GM21786 (cell line): Measurements from ENCODE around the gene LRP1B.
"Not testable (repeated sequence)": the region's sequence is repeated elsewhere in the genome, so short reads cannot be mapped to it uniquely, and the experiment has no call there.

Experiments
- ATAC-seq: cut with Tn5 transposase; IDR thresholded peaks from one replicate; pipeline ENCODE4 v1.9.1; 2021; ENCODE audit not compliant: unreplicated experiment

Gene LRP1B

DNA sequence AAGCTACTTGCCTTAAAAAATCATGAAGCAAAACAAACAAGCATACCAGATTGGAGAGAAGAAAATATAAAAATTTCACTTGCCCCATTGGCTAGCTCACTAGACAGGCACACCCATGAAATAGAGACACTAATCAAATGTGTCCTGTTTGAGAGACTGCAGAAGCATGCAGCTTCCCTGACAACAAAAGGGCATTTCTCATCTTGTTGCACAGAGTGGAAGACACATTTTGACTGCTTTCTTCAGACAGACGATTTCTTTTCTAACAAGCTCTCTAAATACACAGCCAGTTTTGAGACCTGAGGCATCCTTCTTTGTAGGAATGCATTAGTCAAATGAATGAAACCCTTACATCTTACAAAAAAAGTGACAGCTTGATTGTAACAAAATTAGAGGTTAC is 1792.0 kb downstream of the LRP1B start:
- ATAC-seq = no peak

DNA sequence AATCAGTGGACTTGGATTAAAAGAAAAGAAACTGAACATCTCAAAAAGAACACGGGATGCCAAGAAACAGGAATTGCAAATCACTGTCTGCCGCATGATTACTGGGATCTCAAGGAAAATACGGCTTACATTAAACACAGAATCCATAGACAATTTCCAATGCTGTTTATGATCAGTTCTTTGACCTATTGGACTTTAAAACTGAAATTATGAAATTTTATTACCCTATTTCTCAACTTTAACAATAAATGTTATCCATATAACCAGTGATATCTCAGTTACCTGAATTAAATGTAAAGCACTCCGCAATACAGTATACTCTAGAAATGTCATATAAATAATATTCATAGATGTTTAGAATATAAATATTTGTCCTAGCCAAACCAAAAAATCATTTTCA is 1793.8 kb downstream of the LRP1B start:
- no peak for ATAC-seq

DNA sequence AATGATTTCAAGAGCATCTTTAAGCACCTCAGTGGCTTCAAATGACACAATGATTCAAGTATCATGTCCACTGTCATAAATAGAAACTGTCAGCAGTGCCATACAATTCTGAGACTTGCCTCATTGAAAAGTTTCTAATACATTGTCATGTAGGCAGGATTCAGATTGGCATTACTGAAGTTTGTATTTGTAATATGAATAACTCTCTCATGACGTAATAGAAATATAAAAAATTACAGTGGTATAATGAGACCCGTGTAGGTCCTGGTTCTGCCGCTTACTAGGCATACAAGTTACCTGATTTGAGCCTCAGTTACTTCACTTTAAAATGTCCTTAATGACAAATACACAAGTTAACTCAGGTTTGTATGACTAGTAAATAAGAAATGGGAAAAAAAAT is 1814.5 kb downstream of the LRP1B start:
- no peak for ATAC-seq

DNA sequence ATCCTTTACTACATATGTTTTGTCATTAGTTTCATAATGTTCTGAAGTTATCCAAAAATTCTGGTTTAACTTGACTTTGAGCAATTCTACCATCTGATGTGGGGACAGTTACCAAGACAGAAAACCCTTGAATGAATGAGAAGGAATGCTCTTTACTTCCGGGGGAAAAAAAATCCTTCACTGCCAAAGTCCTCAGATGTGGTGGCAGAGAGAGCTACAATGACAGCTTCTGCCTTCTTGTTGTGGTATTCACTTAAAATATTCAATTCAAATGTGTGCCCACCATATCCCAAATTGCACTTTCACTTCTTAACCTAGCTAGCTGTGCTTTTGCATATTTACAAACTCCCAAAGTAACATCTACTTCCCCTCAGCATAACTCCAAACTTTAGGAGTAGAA is 1818.9 kb downstream of the LRP1B start:
- ATAC-seq = no peak

DNA sequence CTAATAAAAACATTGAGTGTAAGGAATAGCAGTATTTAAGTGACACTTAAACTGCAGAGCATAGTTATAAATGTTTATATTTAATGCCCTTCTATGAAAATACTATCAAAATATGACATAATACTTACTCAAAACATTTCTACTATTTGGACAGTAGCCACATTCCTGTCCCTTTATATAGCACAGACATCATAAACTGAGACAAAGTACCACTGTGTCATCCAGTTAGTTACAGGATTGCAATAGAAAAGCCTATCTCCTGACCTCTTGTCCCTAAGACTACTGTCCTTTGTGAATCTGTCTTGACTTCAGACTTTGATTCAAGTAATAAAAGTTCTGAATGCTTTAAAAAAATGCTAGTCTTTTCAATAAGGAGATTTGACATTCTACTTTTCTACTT is 1822.1 kb downstream of the LRP1B start:
- ATAC-seq = no peak

DNA sequence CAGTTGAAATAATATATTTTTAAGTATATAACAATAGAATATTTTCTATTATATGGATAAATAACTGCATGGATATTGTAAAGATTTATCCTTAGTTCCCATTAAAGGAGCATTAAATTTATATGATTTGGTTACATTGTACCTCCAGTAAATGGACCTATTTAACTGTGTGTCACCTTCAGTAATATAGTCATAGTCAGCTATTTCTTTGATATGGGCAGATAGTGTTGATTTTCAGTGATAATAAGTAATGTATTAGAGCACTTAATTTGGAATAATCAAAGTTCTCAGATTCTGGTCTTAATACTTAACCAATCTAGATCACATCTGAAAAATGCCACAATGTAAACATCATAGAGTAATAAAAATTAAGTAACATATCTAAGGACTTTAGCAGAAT is 1823.3 kb downstream of the LRP1B start:
- ATAC-seq = no peak

DNA sequence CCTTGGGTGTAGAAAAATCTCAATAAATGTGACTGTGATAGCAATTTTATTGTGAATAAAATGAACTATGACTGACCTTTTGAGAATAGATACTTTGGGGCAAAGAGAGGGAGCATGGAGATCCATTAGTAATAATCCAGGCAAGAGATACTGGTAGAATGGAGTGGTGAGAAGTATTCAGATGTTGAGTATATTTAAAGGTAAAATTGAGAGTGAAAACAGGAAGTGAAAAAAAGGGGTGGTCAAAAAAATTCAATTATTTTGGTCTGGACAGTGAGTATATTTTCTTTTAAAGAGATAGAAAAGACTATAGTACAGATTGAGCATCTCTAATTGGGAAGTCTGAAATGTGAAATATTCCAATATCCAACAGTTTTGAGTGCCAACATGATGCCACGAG is 1835.0 kb downstream of the LRP1B start:
- ATAC-seq = peak; percentile 64

DNA sequence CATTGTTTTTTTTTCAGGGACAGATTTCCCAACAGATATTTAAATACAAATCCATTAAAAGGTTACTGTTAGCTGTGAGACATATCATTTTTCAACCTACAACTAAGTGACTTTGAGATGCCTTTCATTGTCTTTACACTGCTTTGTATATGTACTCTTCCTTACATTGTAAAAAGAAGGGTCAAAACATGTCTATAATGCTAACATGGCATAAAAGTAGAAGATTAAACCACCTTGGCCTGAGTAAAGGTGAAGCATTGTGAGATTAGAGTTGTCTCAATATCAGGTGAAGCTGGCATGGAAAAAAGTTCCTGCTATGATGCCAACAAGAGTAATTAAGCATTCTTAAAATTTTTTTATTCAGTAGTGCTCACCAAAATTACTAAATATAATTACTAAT is 1842.1 kb downstream of the LRP1B start:
- no peak for ATAC-seq

DNA sequence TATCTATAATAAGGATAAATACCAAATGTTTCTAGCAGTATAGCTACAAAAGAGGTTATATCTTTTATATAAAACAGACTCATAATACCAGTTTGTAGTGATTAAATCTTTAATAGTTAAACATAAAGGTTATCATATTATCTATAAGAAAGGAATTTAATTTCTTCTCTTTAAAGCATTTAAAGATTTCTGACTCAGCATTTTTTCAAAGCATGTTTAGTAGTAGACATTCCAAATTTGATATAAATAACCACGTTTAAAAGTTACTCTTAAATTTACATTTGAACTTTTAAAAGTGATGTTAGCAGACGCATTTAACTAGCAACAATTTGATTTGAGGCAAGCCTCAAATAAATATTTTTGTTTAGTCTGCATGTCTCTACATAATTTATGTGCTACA is 1842.6 kb downstream of the LRP1B start:
- no peak for ATAC-seq

DNA sequence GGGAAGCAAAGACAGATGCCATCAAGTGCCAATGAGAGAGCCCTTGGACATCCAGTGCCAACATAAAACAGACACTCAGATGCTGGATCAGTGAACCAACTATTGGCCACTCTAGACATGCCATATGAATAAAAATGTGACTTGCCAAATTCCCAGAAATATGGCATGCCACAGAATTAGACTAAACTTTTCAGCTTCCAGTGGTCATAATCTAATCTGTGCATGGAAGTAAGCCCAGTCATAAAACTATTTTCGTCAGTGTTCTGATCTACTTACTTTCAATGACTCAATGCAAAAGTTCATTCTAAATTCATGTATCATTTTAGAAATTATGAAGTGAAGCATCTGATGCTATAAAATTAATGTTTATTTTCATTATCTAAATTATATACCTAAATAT is 1844.4 kb downstream of the LRP1B start:
- no peak for ATAC-seq

DNA sequence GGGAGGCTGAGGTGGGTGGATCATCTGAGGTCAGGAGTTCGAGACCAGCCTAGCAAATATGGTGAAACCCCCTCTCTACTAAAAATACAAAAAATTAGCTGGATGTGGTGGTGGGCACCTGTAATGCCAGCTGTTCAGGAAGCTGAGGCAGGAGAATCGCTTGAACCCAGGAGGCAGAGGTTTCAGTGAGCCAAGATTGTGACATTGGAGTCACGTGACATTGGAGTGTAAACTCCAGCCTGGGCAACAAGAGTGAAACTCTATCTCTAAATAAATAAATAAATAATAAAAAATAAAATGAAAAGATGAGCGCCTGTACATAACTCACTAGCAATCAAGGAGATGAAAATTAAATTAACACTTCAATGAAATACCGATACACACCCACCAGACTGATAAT is 1853.5 kb downstream of the LRP1B start:
- not testable (repeated sequence) for ATAC-seq

DNA sequence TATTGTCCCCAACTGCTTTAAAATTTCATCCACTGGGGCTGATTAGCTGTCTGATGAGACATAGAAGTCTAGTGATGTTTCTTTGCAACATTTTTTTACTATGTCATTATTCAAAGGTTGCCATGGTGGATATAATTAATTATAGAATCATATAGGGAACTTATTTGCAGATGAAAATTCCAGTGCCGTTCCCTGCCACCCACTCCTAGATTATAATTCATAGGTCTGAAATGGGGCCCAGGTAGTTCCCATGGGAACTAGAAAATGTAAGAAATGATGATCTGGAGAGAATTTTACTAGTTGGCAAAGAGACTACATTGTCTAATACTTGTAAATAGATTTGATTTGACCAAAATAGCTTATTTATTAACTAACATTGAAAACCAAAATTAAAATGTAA is 1854.2 kb downstream of the LRP1B start:
- ATAC-seq = no peak

DNA sequence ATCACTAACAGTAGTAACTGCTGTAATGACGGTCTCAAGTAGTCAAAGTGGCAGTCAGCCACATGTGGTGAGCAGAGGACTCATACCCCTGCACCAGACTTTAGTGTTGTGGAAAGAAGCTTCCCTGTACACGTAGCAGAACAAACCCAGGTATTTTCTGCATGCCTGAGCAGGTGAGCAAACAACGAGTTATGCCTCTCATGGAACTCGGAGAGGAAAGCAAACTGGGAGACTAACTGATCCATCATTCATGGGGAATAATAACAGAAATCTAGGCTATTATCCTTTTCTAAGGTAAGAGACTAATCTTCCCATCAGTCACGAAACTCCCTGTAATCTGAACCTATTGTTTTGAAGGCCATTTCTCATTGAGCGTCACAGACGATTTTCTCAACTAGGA is 1855.4 kb downstream of the LRP1B start:
- no peak for ATAC-seq

DNA sequence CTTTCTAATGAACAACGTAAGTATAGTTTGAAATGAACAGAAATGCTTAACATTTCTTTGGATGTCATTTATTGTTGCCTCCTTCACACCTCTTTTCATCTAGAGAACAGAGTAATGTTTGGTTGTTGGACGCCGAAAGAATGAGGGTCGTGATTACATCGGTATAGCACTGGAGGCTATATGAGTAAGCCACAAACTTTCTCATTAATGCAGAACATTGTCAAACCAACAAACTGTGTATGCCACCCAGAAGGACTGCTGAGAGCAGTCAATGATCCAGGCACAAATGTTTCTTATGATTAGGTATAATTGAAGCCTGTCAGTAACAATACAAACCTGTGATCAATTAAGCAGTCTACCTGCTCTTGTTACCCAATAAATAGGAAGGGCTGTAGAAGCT is 1855.9 kb downstream of the LRP1B start:
- ATAC-seq = no peak

DNA sequence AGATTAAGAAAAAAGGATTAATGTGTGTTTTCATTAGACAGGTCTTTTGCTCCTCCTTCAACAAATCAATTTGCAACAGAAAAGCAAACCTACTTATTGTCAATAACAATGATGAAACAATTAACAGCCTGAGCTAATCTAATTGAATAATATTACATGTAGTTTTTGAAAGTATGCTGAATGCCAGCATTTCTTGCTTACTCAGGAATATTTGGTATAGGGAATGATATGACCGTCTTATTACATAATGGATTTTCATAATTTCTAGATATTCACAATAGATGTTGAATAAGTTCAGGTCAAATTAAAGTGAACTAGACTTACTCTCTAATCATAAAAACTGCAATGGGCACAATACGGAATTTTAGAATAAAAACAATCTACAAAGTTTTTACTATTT is 1856.9 kb downstream of the LRP1B start:
- no peak for ATAC-seq

DNA sequence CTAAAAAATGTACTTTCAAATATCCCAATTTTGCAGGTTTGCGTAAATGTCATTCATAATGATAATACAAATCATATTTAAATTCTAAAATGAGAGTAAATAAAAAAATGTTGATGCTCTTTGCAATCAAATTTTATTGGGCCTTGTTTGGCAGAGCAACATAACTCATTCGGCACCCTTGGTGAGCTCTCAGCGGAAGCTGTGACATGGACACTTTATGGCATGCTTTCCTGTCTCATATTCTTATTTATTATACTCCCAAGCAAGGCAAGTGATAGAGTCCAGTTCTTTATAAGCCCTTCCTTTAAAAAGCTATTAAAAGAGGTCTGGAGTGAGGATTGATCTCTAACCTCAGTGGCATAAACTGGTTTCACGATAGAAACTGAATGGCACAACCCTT is 1857.4 kb downstream of the LRP1B start:
- no peak for ATAC-seq

DNA sequence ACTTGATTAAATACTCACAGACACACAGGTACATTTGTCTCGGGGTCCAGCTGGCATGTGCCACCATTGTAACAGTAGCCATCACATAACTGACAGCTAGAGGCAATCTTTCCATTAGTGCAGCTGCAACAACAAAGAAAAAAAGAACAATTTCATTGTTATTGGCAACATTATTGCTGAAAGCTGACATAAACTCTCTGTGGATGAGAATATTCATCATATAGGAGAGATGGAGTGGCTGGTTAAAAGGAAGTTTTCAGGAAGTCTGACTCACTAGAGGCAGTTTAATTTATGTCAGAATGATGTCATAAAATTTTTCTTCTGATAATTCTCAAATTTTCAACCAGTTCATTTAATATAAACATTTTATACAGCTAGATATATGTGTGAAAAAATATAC is 1860.6 kb downstream of the LRP1B start:
- no peak for ATAC-seq

DNA sequence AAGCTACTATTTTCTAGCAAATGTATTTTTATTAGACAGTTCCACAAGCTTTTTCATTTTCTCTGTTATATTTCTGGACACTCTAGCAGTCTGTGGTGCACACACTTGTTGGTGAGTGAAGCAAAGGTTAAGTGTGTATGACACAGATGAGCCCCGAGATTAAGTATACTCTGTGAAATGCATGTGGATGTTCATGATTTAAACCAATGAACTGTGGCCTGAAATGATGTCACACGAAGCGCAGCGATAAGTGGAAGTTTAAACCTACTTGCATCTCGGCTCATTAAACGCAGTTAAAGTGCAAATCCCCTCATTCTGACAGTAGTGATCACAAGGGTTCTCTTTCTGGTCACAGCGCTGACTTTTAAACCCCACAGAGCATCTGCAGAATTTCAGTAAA is 1861.8 kb downstream of the LRP1B start:
- ATAC-seq = no peak

DNA sequence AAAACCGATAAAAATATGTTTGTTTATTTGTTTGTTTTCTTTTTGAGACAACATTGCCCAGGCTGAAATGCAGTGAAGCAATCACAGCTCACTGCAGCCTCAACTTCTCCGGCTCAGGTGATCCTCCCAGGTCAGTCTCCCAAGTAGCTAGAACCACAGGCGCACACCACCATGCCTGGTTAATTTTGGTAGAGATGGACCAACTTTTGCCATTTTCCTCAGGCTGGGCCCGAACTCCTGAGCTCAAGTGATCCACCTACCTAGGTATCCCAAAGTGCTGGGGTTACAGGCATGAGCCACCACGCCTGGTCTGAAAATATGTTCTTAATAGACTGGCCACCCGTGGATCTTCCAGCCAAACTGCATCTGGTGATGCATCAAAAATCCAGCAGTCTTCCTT is 1867.9 kb downstream of the LRP1B start:
- no peak for ATAC-seq

DNA sequence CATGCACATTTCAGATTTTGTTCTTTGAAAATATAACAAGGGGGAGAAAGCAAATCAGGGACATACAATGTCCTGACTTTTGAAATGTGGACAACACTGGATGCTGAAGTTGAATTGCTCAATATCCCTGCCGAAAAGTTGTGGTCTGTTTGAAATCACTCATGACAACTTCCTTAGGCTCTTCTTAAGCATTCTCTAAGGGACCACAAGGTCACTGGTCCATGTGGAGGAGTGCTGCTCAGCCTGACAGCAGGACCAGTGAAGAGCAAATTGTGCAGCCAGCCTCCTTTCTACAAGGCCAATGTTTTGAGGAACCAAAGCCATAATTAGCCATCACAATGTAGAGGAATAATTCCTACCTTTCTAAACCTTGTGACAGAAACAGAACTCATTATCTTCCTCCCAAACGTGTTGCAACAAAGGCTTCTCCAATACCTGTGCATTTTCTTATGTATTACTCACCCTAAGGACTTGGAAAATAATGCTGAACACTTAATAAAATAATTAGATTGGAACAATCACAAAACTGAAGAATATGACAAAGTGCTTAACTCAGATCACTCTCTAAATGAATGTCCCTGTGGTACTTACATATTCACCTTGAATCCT is 1873.0 kb downstream of the LRP1B start:
- no peak for ATAC-seq

DNA sequence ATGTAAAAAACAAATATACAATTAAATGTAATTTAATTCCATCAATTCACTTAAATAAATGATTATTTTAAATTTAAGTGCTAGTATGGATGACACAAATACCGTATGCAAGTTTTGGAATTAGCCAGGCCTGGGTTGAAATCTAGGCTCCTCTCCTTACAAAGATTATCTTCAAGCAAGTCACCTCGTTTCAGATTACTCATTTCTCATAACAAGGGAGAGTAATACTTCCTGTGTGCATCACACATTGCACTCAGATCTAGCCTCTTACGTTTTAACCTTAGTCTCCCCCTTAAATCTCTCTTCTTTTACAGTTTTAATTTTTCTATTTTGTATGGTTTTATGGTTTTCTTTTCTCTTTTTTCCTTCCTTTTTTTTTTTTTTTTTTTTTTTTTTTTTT is 1874.7 kb downstream of the LRP1B start:
- no peak for ATAC-seq

DNA sequence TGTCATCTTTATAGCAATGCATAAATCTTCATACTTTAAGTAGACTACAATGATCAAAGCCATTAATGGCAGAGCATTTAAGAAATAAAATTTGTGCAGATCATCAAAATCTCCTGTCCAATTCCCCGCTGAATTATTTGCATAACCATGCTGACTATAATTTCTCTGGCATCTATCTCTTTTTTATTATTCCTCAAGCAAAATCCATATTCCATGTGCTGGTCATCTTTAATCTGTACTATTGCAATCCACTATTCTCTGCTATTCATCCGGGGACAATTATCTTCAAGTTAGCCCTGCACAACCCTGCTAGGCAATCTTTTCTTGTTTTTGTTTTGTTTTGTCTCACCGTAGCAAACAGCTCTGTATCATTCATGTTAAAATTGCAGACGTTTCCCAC is 1881.0 kb downstream of the LRP1B start:
- no peak for ATAC-seq

DNA sequence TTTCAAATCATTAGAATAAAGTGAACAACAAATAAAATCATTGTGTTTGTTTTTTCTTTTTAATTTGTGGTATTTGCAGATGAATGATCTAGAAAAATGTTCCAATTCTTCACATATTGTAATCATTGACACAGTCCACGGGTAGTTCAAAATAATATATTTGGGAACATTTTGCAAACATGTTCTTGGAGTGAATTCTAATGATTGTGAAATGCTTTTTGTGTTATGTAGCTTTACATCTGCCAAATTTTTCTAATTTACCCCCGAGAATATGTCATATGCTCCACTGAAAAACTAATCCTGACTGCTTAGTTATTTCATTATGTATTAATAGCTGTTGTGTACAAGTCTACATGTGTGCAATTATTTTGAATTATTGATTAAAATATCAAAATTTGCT is 1882.2 kb downstream of the LRP1B start:
- no peak for ATAC-seq
